Osteoblast (primary cell): ENCODE data around the gene FHIT. TPM values are rescaled to one million over a fixed set of nuclear protein-coding genes. Genes with fewer than 3 reads are reported as not detected.
A peak's percentile ranks its signal among the peaks of the same experiment; 100 is the strongest.

ENCODE experiments used
- DNase-seq: peaks from one replicate; pipeline ENCODE4 v3.0.0; 2011; ENCODE audit warnings: low spot score, mixed read lengths; ENCODE audit not compliant: insufficient read length; ENCODE audit errors: missing footprints
- H2AFZ ChIP-seq: 2 replicates; pipeline ENCODE4 v1.6.0; 2011; ENCODE audit warnings: mild to moderate bottlenecking, low read length
- H3K27ac ChIP-seq: 2 replicates; pipeline ENCODE4 v1.5.1; 2011; ENCODE audit warnings: mild to moderate bottlenecking, low read depth, low read length, moderate library complexity
- H3K27me3 ChIP-seq: 2 replicates; pipeline ENCODE4 v1.6.0; 2012; ENCODE audit warnings: mild to moderate bottlenecking, control low read depth, inconsistent platforms, low read length, moderate library complexity; ENCODE audit not compliant: insufficient read depth
- H3K36me3 ChIP-seq: 2 replicates; pipeline ENCODE4 v1.5.1; 2011; ENCODE audit warnings: mild to moderate bottlenecking, low read length, control low read depth, moderate library complexity; ENCODE audit not compliant: insufficient read depth
- H3K4me1 ChIP-seq: 2 replicates; pipeline ENCODE4 v1.5.1; 2011; ENCODE audit warnings: mild to moderate bottlenecking, low read length, control low read depth, moderate library complexity; ENCODE audit not compliant: insufficient read depth
- H3K4me2 ChIP-seq: 2 replicates; pipeline ENCODE4 v1.6.0; 2011; ENCODE audit warnings: mild to moderate bottlenecking, low read length; ENCODE audit not compliant: insufficient read depth
- H3K4me3 ChIP-seq: fragments of 200-600 bp; sonication (generic); 3 replicates; pipeline ENCODE4 v1.5.1; 2012; ENCODE audit warnings: mild to moderate bottlenecking, low read length, inconsistent platforms; ENCODE audit not compliant: insufficient read depth
- H3K79me2 ChIP-seq: 2 replicates; pipeline ENCODE4 v1.6.0; 2012; ENCODE audit warnings: mild to moderate bottlenecking, low read length, control low read depth, inconsistent platforms; ENCODE audit not compliant: insufficient read depth
- H3K9me3 ChIP-seq: 2 replicates; pipeline ENCODE4 v1.5.1; 2011; ENCODE audit warnings: low read depth, low read length, control low read depth
- H4K20me1 ChIP-seq: 2 replicates; pipeline ENCODE4 v1.6.0; 2012; ENCODE audit warnings: mild to moderate bottlenecking, low read length, control low read depth; ENCODE audit not compliant: insufficient read depth
- CTCF ChIP-seq: IDR thresholded peaks from 2 replicates; pipeline ENCODE4 v1.5.1; 2011; ENCODE audit warnings: mild to moderate bottlenecking, low read depth, low read length, moderate library complexity; ENCODE audit errors: extremely low read depth
- total RNA-seq: library from RNA; depleted of rRNA; stranded (reverse); fragments of >200 nt; gene quantifications from 2 replicates; pipeline ENCODE4 v1.2.3, GENCODE V29; 2012

FHIT gene
- total RNA-seq, 1 donor: 3.3 TPM

GRCh38 chr3:60047426-60048200, 1203.6 kb downstream of the FHIT start:
- no peaks in the 10 kb centered on the region for H3K27me3 ChIP-seq
- no peak overlapping the region for H3K27ac ChIP-seq
- TF ChIP-seq CTCF: no peak
- no peak overlapping the region for H3K4me3 ChIP-seq
- no peak overlapping the region for H3K4me2 ChIP-seq
- H3K79me2 ChIP-seq: no peaks in the 10 kb centered on the region
- H3K36me3 ChIP-seq: no peaks in the 10 kb centered on the region
- no peaks in the 10 kb centered on the region for H3K9me3 ChIP-seq
- no peaks in the 10 kb centered on the region for H3K4me1 ChIP-seq
- H4K20me1 ChIP-seq: no peaks in the 10 kb centered on the region
- no peak overlapping the region for H2AFZ ChIP-seq
- DNase-seq: no peak

- no peak for DNase-seq
- no peak overlapping the region for H2AFZ ChIP-seq
Measured at GRCh38 chr3:60046210-60046609, 1205.0 kb downstream of the FHIT start.

GRCh38 chr3:60045686-60046085, 1205.6 kb downstream of the FHIT start:
- Histone ChIP-seq H3K4me2 (no peak overlapping the region), H3K27ac (no peak overlapping the region), H3K4me1 (no peaks in the 10 kb centered on the region), H4K20me1 (no peaks in the 10 kb centered on the region), H3K9me3 (no peaks in the 10 kb centered on the region), H3K27me3 (no peaks in the 10 kb centered on the region), H3K36me3 (no peaks in the 10 kb centered on the region), H2AFZ (no peak overlapping the region), H3K79me2 (no peaks in the 10 kb centered on the region), H3K4me3 (no peak overlapping the region)
- TF ChIP-seq CTCF: no peak
- no peak for DNase-seq

More at GRCh38 chr3:60046210-60046609, 1205.0 kb downstream of the FHIT start:
- H3K4me3 ChIP-seq: no peak overlapping the region
- H3K27ac ChIP-seq: no peak overlapping the region
- no peaks in the 10 kb centered on the region for H3K79me2 ChIP-seq
- no peaks in the 10 kb centered on the region for H3K9me3 ChIP-seq
- no peak overlapping the region for H3K4me2 ChIP-seq
- no peaks in the 10 kb centered on the region for H3K4me1 ChIP-seq
- no peaks in the 10 kb centered on the region for H3K36me3 ChIP-seq
- no peaks in the 10 kb centered on the region for H3K27me3 ChIP-seq
- TF ChIP-seq CTCF: no peak
- H4K20me1 ChIP-seq: no peaks in the 10 kb centered on the region

- TF ChIP-seq CTCF: no peak
- H3K27ac ChIP-seq: no peak overlapping the region
- H3K4me1 ChIP-seq: no peaks in the 10 kb centered on the region
- peak; percentile 42 for DNase-seq
- no peaks in the 10 kb centered on the region for H3K36me3 ChIP-seq
- no peak overlapping the region for H2AFZ ChIP-seq
- no peaks in the 10 kb centered on the region for H3K79me2 ChIP-seq
- no peaks in the 10 kb centered on the region for H4K20me1 ChIP-seq
- no peaks in the 10 kb centered on the region for H3K9me3 ChIP-seq
- H3K4me2 ChIP-seq: no peak overlapping the region
- H3K27me3 ChIP-seq: no peaks in the 10 kb centered on the region
- no peak overlapping the region for H3K4me3 ChIP-seq
Measured at GRCh38 chr3:60036803-60037202, 1214.4 kb downstream of the FHIT start.
